GM23338 (cell line): Measurements from ENCODE around the gene C14orf132.

Experiments used
- CREB1 ChIP-seq: fragments of 250-450 bp; sonication (Bioruptor Pico); IDR thresholded peaks from 2 replicates; pipeline ENCODE4 v1.5.0; 2020; ENCODE audit warnings: low read depth, mild to moderate bottlenecking, moderate library complexity
- EZH2 ChIP-seq: fragments of 200-600 bp; sonication (generic); IDR thresholded peaks from one replicate; pipeline ENCODE4 v1.8.0; 2017; ENCODE audit warnings: antibody characterized with exemption, mild to moderate bottlenecking, low read depth; ENCODE audit not compliant: unreplicated experiment
- EZH2phosphoT487 ChIP-seq: fragments of 200-600 bp; sonication (generic); IDR thresholded peaks from one replicate; pipeline ENCODE4 v1.8.1; 2018; ENCODE audit warnings: antibody characterized with exemption; ENCODE audit not compliant: unreplicated experiment
- JUNB ChIP-seq: IDR thresholded peaks from one replicate; pipeline ENCODE4 v1.6.1; 2016; ENCODE audit warnings: antibody characterized with exemption; ENCODE audit not compliant: unreplicated experiment
- NANOG ChIP-seq: IDR thresholded peaks from 2 replicates; pipeline ENCODE4 v1.6.1; 2016; ENCODE audit warnings: antibody characterized with exemption, borderline replicate concordance
- POLR2AphosphoS5 ChIP-seq: IDR thresholded peaks from 2 replicates; pipeline ENCODE4 v1.6.1; 2016; ENCODE audit warnings: antibody characterized with exemption, low read depth
- REST ChIP-seq: IDR thresholded peaks from one replicate; pipeline ENCODE4 v1.6.1; 2018; ENCODE audit warnings: antibody characterized with exemption; ENCODE audit not compliant: unreplicated experiment
- ZNF114 ChIP-seq: fragments of 250-450 bp; sonication (Bioruptor Pico); IDR thresholded peaks from 2 replicates; pipeline ENCODE4 v1.5.0; 2020; ENCODE audit warnings: mild to moderate bottlenecking, moderate library complexity
- ZNF331 ChIP-seq: fragments of 250-450 bp; sonication (Bioruptor Pico); IDR thresholded peaks from 2 replicates; pipeline ENCODE4 v1.5.0; 2020; ENCODE audit warnings: low read depth, mild to moderate bottlenecking, moderate library complexity
- TF ChIP-seq, protein P1 (sequence below), 2 experiments: fragments of 200-600 bp in 1 of 2; sonication (generic) in 1 of 2; conservative IDR thresholded peaks; 2 replicates each; pipeline versions ENCODE4 v1.5.1 to v1.6.1; 2016 to 2017; ENCODE audit warnings: antibody characterized with exemption in 2 of 2, low read depth in 2 of 2, mild to moderate bottlenecking in 2 of 2, moderate library complexity in 1 of 2
- TF ChIP-seq, protein P2 (sequence below): IDR thresholded peaks from 2 replicates; pipeline ENCODE4 v1.6.1; 2016; ENCODE audit warnings: antibody characterized with exemption

GRCh38 chr14:96120392-96120791 is 81.2 kb downstream of the C14orf132 start:
- TF ChIP-seq EZH2phosphoT487 (no peak), REST (no peak), EZH2 (no peak), ZNF331 (CRISPR knock-in tag) (no peak), JUNB (no peak), ZNF114 (CRISPR knock-in tag) (no peak), POLR2AphosphoS5 (no peak), CREB1 (CRISPR knock-in tag) (no peak), NANOG (no peak)
- TF ChIP-seq, protein P1, sequence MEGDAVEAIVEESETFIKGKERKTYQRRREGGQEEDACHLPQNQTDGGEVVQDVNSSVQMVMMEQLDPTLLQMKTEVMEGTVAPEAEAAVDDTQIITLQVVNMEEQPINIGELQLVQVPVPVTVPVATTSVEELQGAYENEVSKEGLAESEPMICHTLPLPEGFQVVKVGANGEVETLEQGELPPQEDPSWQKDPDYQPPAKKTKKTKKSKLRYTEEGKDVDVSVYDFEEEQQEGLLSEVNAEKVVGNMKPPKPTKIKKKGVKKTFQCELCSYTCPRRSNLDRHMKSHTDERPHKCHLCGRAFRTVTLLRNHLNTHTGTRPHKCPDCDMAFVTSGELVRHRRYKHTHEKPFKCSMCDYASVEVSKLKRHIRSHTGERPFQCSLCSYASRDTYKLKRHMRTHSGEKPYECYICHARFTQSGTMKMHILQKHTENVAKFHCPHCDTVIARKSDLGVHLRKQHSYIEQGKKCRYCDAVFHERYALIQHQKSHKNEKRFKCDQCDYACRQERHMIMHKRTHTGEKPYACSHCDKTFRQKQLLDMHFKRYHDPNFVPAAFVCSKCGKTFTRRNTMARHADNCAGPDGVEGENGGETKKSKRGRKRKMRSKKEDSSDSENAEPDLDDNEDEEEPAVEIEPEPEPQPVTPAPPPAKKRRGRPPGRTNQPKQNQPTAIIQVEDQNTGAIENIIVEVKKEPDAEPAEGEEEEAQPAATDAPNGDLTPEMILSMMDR (conservative IDR thresholded peaks at IDR 0.05; ENCODE audit: low read depth in 2 of 2): no peak
- TF ChIP-seq, protein P2, sequence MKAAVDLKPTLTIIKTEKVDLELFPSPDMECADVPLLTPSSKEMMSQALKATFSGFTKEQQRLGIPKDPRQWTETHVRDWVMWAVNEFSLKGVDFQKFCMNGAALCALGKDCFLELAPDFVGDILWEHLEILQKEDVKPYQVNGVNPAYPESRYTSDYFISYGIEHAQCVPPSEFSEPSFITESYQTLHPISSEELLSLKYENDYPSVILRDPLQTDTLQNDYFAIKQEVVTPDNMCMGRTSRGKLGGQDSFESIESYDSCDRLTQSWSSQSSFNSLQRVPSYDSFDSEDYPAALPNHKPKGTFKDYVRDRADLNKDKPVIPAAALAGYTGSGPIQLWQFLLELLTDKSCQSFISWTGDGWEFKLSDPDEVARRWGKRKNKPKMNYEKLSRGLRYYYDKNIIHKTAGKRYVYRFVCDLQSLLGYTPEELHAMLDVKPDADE: no peak
